SK-N-SH (cell line): Measurements from ENCODE around the gene CA6. TPM values are rescaled to one million over a fixed set of nuclear protein-coding genes. Genes with fewer than 3 reads are reported as not detected.

Source experiments
- CTCF ChIA-PET: fragments of 300-600, 350-600 bp; formaldehyde crosslinking; extraction: SDS; loops from one replicate; lab custom pipeline; 2021; lab: Yijun Ruan, JAX
- POLR2A ChIA-PET: fragments of 350-600 bp; sonication (Branson Sonifier 250); formaldehyde crosslinking; extraction: SDS; loops from one replicate; lab custom pipeline; 2020; ENCODE audit warnings: antibody characterized with exemption, inconsistent platforms; lab: Yijun Ruan, JAX
- DNase-seq: peaks from one replicate; pipeline ENCODE4 v3.0.0; 2012
- H2AFZ ChIP-seq: fragments of 200-600 bp; sonication (generic); 2 replicates; pipeline ENCODE4 v1.8.1; 2016; ENCODE audit warnings: antibody characterized with exemption, mild to moderate bottlenecking, low read depth
- H3F3A ChIP-seq: fragments of 200-600 bp; sonication (generic); replicated peaks from 2 replicates; pipeline ENCODE3; 2016; ENCODE audit warnings: antibody characterized with exemption, mild to moderate bottlenecking; ENCODE audit not compliant: insufficient read depth
- H3K27ac ChIP-seq, 2 experiments: fragments of 200-500 bp in 1 of 2; fragments of 200-600 bp in 1 of 2; sonication (Bioruptor generic) in 1 of 2; sonication (generic), shearing (Covaris generic) in 1 of 2; 2 replicates each; pipeline versions ENCODE4 v1.5.1 to v1.6.1; 2014 to 2016; ENCODE audit warnings: low read depth in 2 of 2, inconsistent platforms in 1 of 2, low read length in 1 of 2, mild to moderate bottlenecking in 1 of 2, mixed read lengths in 1 of 2
- H3K27me3 ChIP-seq: fragments of 200-600 bp; sonication (generic), shearing (Covaris generic); 2 replicates; pipeline ENCODE4 v1.6.1; 2016; ENCODE audit warnings: mixed run types; ENCODE audit not compliant: insufficient read depth
- H3K36me3 ChIP-seq, 2 experiments: fragments of 200-500 bp in 1 of 2; fragments of 200-600 bp in 1 of 2; sonication (Bioruptor generic) in 1 of 2; sonication (generic) in 1 of 2; replicated peaks in 1 of 2; 2 replicates each; pipeline versions ENCODE3 to v1.5.1; 2014 to 2016; ENCODE audit warnings: low read length in 1 of 2, mild to moderate bottlenecking in 1 of 2; ENCODE audit not compliant: insufficient read depth in 2 of 2, control insufficient read depth in 1 of 2
- H3K4me1 ChIP-seq, 2 experiments: fragments of 200-500 bp in 1 of 2; fragments of 200-600 bp in 1 of 2; sonication (Bioruptor generic) in 1 of 2; sonication (generic), shearing (Covaris generic) in 1 of 2; 2 replicates each; pipeline versions ENCODE4 v1.5.1 to v1.6.1; 2014 to 2016; ENCODE audit warnings: low read depth in 1 of 2, low read length in 1 of 2, mixed run types in 1 of 2; ENCODE audit not compliant: insufficient read depth in 2 of 2, control insufficient read depth in 1 of 2
- H3K4me2 ChIP-seq: fragments of 200-600 bp; sonication (generic), shearing (Covaris generic); 2 replicates; pipeline ENCODE4 v1.6.1; 2017; ENCODE audit warnings: mixed run types
- H3K4me3 ChIP-seq, 2 experiments: fragments of 200-500 bp in 1 of 2; fragments of 200-600 bp in 1 of 2; sonication (Bioruptor generic) in 1 of 2; sonication (generic), shearing (Covaris generic) in 1 of 2; 2 replicates each; pipeline versions ENCODE4 v1.5.1 to v1.8.1; 2014 to 2016; ENCODE audit warnings: low read depth in 2 of 2, inconsistent platforms in 1 of 2, low read length in 1 of 2, mild to moderate bottlenecking in 1 of 2, mixed read lengths in 1 of 2, moderate library complexity in 1 of 2
- H3K79me2 ChIP-seq: fragments of 200-600 bp; sonication (generic); 2 replicates; pipeline ENCODE4 v1.8.1; 2017; ENCODE audit warnings: mild to moderate bottlenecking; ENCODE audit not compliant: insufficient read depth
- H3K9ac ChIP-seq: fragments of 200-600 bp; sonication (generic); 2 replicates; pipeline ENCODE4 v1.6.1; 2017; ENCODE audit warnings: mixed run types
- H3K9me2 ChIP-seq: fragments of 200-600 bp; sonication (generic); 2 replicates; pipeline ENCODE4 v1.6.1; 2017; ENCODE audit warnings: mixed run types
- H3K9me3 ChIP-seq: fragments of 200-600 bp; sonication (generic); 2 replicates; pipeline ENCODE4 v1.6.1; 2017; ENCODE audit warnings: mixed run types, mild to moderate bottlenecking, moderate library complexity
- H4K20me1 ChIP-seq: fragments of 200-600 bp; sonication (generic); 2 replicates; pipeline ENCODE4 v1.6.1; 2017; ENCODE audit warnings: mild to moderate bottlenecking, mixed run types; ENCODE audit not compliant: insufficient read depth
- CHD2 ChIP-seq: fragments of 150-350 bp; IDR thresholded peaks from 2 replicates; pipeline ENCODE4 v1.6.1; 2018; ENCODE audit warnings: low read length; ENCODE audit not compliant: partially characterized antibody
- EP300 ChIP-seq, 2 experiments: IDR thresholded peaks; 2 replicates each; pipeline versions ENCODE4 v1.4.0 to v1.6.1; 2012; ENCODE audit warnings: borderline replicate concordance in 1 of 2, low read depth in 1 of 2, low read length in 1 of 2
- EZH2phosphoT487 ChIP-seq: fragments of 200-600 bp; sonication (generic); IDR thresholded peaks from 2 replicates; pipeline ENCODE4 v1.6.1; 2017; ENCODE audit warnings: low read depth, mixed run types, mild to moderate bottlenecking, antibody characterized with exemption, moderate library complexity, borderline replicate concordance
- FOXM1 ChIP-seq: IDR thresholded peaks from 2 replicates; pipeline ENCODE4 v1.4.0; 2012; ENCODE audit warnings: low read depth, mild to moderate bottlenecking
- GABPA ChIP-seq: IDR thresholded peaks from 2 replicates; pipeline ENCODE4 v1.4.0; 2012; ENCODE audit warnings: low read depth, mild to moderate bottlenecking
- JUND ChIP-seq: IDR thresholded peaks from 2 replicates; pipeline ENCODE4 v1.4.0; 2012
- NFIC ChIP-seq: IDR thresholded peaks from 2 replicates; pipeline ENCODE4 v1.4.0; 2012; ENCODE audit warnings: borderline replicate concordance
- NRF1 ChIP-seq: IDR thresholded peaks from 2 replicates; pipeline ENCODE4 v1.6.1; 2012; ENCODE audit warnings: low read depth, mild to moderate bottlenecking, low read length
- RAD21 ChIP-seq: IDR thresholded peaks from 2 replicates; pipeline ENCODE4 v1.6.1; 2012; ENCODE audit warnings: mild to moderate bottlenecking, low read length
- RCOR1 ChIP-seq: fragments of 150-350 bp; IDR thresholded peaks from 2 replicates; pipeline ENCODE4 v1.6.1; 2017; ENCODE audit warnings: antibody characterized with exemption, low read length
- RXRA ChIP-seq: IDR thresholded peaks from 2 replicates; pipeline ENCODE4 v1.4.0; 2012; ENCODE audit warnings: low read depth, mild to moderate bottlenecking, borderline replicate concordance
- SIN3A ChIP-seq: IDR thresholded peaks from 2 replicates; pipeline ENCODE4 v1.6.1; 2012; ENCODE audit warnings: low read depth, mild to moderate bottlenecking, low read length, moderate library complexity, borderline replicate concordance
- SMC3 ChIP-seq: IDR thresholded peaks from 2 replicates; pipeline ENCODE4 v1.6.1; 2012; ENCODE audit warnings: low read depth, low read length, improper control_type of control experiment
- TAF1 ChIP-seq: IDR thresholded peaks from 2 replicates; pipeline ENCODE4 v1.6.1; 2012; ENCODE audit warnings: low read depth, mild to moderate bottlenecking, low read length, moderate library complexity, borderline replicate concordance
- WGBS: methylation state at CpG from one replicate; pipeline ENCODE4 v1.1.6; 2017; ENCODE audit warnings: low lambda C conversion rate; 5-methylcytosine and 5-hydroxymethylcytosine counted together
- polyA plus RNA-seq, 3 experiments: library from polyadenylated mRNA; depleted of rRNA; stranded (reverse); fragments of >200 nt; gene quantifications; 2 replicates each; pipeline ENCODE4 v1.2.3, GENCODE V29; 2012
- TF ChIP-seq, protein P1 (sequence below): fragments of 150-350 bp; IDR thresholded peaks from 2 replicates; pipeline ENCODE4 v1.6.1; 2016; ENCODE audit warnings: mild to moderate bottlenecking, low read depth, low read length
- TF ChIP-seq, protein P2 (sequence below): IDR thresholded peaks from 2 replicates; pipeline ENCODE4 v1.6.1; 2012; ENCODE audit warnings: mild to moderate bottlenecking, low read depth, low read length, moderate library complexity
- TF ChIP-seq, protein P3 (sequence below): IDR thresholded peaks from 2 replicates; pipeline ENCODE4 v1.4.0; 2012; ENCODE audit warnings: low read depth, borderline replicate concordance
- TF ChIP-seq, protein P4 (sequence below): IDR thresholded peaks from 2 replicates; pipeline ENCODE4 v1.4.0; 2012; ENCODE audit warnings: low read depth, borderline replicate concordance
- TF ChIP-seq, protein P5 (sequence below): fragments of 150-350 bp; IDR thresholded peaks from 2 replicates; pipeline ENCODE4 v1.6.1; 2017; ENCODE audit warnings: antibody characterized with exemption, low read length, low read depth, borderline replicate concordance

The CA6 gene
- polyA plus RNA-seq, 1 of the 3 experiments (the other 2 are of a cell fraction), result not detected

DNA sequence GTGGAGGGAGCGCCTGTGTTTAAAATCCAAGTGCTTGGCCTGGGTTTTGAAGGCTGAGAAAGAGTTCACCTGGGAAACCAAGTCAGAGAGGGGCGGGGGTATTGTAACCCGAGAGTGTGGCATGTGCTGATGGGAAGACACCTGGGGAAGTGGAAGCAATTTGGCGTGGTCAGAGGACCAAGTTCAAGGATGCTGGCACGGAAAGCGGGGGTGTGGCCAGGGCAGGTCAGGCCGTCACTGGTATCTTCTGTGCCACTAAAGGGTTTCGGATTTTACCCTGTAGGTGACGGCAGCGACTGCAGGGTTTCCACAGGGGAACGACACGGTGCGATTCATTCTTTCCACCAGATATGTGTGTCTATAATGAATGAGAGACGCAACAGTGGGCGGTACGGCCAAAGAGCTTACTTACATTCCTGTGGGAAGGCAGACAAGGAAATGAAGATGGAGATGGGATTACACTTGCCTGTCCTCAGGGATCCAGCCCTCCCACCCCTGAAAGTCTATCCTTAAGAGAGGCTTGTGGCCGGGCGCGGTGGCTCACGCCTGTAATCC, 31.3 kb downstream of the CA6 start:
- 92% methylated on average over 20 of the region's 20 CpGs for WGBS
- H3K4me3 ChIP-seq, result no peak overlapping the region
- no peak for DNase-seq
- no peak overlapping the region for H3K9ac ChIP-seq
- TF ChIP-seq NFIC (no peak), SMC3 (no peak), RXRA (no peak), TAF1 (no peak), GABPA (no peak), CHD2 (no peak), JUND (no peak), NRF1 (no peak)
- TF ChIP-seq, protein P1, sequence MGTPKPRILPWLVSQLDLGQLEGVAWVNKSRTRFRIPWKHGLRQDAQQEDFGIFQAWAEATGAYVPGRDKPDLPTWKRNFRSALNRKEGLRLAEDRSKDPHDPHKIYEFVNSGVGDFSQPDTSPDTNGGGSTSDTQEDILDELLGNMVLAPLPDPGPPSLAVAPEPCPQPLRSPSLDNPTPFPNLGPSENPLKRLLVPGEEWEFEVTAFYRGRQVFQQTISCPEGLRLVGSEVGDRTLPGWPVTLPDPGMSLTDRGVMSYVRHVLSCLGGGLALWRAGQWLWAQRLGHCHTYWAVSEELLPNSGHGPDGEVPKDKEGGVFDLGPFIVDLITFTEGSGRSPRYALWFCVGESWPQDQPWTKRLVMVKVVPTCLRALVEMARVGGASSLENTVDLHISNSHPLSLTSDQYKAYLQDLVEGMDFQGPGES, result no peak
- no peak overlapping the region for H3K4me2 ChIP-seq
- H3K36me3 ChIP-seq, result no peaks in the 10 kb centered on the region
- no peaks in the 10 kb centered on the region for H4K20me1 ChIP-seq
- no peaks in the 10 kb centered on the region for H3F3A ChIP-seq
- no peaks in the 10 kb centered on the region for H3K79me2 ChIP-seq
- H3K4me1 ChIP-seq, result no peaks in the 10 kb centered on the region
- no peaks in the 10 kb centered on the region for H3K9me3 ChIP-seq
- no peak overlapping the region for H2AFZ ChIP-seq
- no peak overlapping the region for H3K27ac ChIP-seq
- H3K27me3 ChIP-seq, result no peaks in the 10 kb centered on the region
- CTCF ChIA-PET, result interaction anchor here (0.8 to 1.6 kb wide), 3 partner anchors 8 to 10 kb away, joined by 3 read pairs; no protein-coding TSS in a partner anchor
- POLR2A ChIA-PET, result no interaction called here
- H3K9me2 ChIP-seq, result no peaks in the 10 kb centered on the region

DNA sequence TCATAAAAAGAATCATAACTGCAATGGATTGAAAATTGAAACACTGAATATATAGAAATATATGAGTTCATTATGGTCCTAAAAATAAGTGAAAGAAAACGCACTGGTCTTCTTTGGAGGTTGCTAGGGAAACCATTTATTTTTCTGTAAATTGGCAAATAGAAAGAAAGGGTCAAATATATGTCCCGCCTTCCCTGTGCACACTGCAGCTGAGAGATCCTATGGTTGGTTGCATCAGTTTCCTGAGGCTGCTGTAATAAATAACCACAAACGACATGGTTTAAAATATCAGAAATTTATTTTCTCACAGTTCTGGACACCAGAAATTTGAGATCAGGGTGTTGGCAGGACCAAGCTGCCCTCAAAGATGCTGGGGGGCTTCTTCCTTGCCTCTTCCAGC, 35.0 kb downstream of the CA6 start:
- no peak overlapping the region for H3K4me3 ChIP-seq
- no peak for DNase-seq
- H3K9ac ChIP-seq, result no peak overlapping the region
- POLR2A ChIA-PET, result no interaction called here
- no peak overlapping the region for H3K4me2 ChIP-seq
- no peak overlapping the region for H2AFZ ChIP-seq
- H3K27me3 ChIP-seq, result no peaks in the 10 kb centered on the region
- no peaks in the 10 kb centered on the region for H3K79me2 ChIP-seq
- H3F3A ChIP-seq, result peaks cover 3% of the 10 kb centered on the region
- 61% methylated on average over 3 of the region's 3 CpGs for WGBS
- H3K9me3 ChIP-seq, result no peaks in the 10 kb centered on the region
- H4K20me1 ChIP-seq, result no peaks in the 10 kb centered on the region
- no peak overlapping the region for H3K27ac ChIP-seq
- CTCF ChIA-PET, result no interaction called here
- no peaks in the 10 kb centered on the region for H3K36me3 ChIP-seq
- no peaks in the 10 kb centered on the region for H3K4me1 ChIP-seq
- H3K9me2 ChIP-seq, result no peaks in the 10 kb centered on the region
- no peak for TF ChIP-seq SIN3A
- no peak for TF ChIP-seq RAD21
- TF ChIP-seq RCOR1, result no peak
- TF ChIP-seq, protein P2, sequence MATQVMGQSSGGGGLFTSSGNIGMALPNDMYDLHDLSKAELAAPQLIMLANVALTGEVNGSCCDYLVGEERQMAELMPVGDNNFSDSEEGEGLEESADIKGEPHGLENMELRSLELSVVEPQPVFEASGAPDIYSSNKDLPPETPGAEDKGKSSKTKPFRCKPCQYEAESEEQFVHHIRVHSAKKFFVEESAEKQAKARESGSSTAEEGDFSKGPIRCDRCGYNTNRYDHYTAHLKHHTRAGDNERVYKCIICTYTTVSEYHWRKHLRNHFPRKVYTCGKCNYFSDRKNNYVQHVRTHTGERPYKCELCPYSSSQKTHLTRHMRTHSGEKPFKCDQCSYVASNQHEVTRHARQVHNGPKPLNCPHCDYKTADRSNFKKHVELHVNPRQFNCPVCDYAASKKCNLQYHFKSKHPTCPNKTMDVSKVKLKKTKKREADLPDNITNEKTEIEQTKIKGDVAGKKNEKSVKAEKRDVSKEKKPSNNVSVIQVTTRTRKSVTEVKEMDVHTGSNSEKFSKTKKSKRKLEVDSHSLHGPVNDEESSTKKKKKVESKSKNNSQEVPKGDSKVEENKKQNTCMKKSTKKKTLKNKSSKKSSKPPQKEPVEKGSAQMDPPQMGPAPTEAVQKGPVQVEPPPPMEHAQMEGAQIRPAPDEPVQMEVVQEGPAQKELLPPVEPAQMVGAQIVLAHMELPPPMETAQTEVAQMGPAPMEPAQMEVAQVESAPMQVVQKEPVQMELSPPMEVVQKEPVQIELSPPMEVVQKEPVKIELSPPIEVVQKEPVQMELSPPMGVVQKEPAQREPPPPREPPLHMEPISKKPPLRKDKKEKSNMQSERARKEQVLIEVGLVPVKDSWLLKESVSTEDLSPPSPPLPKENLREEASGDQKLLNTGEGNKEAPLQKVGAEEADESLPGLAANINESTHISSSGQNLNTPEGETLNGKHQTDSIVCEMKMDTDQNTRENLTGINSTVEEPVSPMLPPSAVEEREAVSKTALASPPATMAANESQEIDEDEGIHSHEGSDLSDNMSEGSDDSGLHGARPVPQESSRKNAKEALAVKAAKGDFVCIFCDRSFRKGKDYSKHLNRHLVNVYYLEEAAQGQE, result no peak
- no peak for TF ChIP-seq TAF1
- no peak for TF ChIP-seq EP300 (IDR thresholded peaks at IDR 0.05; ENCODE audit: borderline replicate concordance in 1 of 2, low read depth in 1 of 2, low read length in 1 of 2)
- TF ChIP-seq FOXM1, result no peak
- no peak for TF ChIP-seq EZH2phosphoT487
- TF ChIP-seq RXRA, result no peak
- TF ChIP-seq, protein P3, sequence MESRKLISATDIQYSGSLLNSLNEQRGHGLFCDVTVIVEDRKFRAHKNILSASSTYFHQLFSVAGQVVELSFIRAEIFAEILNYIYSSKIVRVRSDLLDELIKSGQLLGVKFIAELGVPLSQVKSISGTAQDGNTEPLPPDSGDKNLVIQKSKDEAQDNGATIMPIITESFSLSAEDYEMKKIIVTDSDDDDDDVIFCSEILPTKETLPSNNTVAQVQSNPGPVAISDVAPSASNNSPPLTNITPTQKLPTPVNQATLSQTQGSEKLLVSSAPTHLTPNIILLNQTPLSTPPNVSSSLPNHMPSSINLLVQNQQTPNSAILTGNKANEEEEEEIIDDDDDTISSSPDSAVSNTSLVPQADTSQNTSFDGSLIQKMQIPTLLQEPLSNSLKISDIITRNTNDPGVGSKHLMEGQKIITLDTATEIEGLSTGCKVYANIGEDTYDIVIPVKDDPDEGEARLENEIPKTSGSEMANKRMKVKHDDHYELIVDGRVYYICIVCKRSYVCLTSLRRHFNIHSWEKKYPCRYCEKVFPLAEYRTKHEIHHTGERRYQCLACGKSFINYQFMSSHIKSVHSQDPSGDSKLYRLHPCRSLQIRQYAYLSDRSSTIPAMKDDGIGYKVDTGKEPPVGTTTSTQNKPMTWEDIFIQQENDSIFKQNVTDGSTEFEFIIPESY, result no peak
- TF ChIP-seq, protein P4, sequence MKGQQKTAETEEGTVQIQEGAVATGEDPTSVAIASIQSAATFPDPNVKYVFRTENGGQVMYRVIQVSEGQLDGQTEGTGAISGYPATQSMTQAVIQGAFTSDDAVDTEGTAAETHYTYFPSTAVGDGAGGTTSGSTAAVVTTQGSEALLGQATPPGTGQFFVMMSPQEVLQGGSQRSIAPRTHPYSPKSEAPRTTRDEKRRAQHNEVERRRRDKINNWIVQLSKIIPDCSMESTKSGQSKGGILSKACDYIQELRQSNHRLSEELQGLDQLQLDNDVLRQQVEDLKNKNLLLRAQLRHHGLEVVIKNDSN, result no peak
- TF ChIP-seq, protein P5, sequence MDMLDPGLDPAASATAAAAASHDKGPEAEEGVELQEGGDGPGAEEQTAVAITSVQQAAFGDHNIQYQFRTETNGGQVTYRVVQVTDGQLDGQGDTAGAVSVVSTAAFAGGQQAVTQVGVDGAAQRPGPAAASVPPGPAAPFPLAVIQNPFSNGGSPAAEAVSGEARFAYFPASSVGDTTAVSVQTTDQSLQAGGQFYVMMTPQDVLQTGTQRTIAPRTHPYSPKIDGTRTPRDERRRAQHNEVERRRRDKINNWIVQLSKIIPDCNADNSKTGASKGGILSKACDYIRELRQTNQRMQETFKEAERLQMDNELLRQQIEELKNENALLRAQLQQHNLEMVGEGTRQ, result no peak
